C4-2B (cell line): ENCODE results near the gene C19orf85.

Experiments used
- ZFX ChIP-seq: fragments of 450-650 bp; IDR thresholded peaks from 2 replicates; pipeline ENCODE4 v1.6.1; 2017
- TF ChIP-seq, protein P1 (sequence below): fragments of 450-650 bp; conservative IDR thresholded peaks from 2 replicates; pipeline ENCODE4 v1.5.1; 2017; ENCODE audit warnings: mild to moderate bottlenecking

DNA sequence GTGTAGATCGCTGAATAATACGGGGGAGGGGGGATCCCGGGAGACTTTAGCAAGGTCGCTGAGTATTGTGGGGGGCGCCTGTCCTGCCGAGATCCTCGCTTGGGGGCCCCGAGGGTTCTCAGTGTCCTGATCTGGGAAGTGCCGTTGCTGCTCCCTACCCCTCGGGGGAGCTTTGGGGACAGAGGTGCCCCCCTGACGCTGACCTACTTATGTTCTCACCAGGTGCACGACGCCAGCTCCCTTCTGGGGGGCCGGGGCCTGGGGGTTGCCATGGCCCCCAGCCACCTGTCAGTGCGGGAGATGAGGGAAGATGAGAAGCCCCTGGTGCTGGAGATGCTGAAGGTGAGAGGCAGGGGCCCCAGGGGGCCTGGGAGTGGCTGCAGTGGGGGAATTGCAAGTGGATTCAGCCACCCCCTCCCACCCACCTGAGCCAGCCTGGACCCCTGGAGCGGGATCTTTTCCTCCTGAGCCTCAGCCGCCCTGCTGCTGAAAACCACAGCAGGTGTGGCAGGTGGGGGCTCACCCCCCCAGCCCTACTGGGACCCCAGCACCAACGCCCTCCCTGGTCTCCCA lies 21.0 kb upstream of the C19orf85 start:
- TF ChIP-seq, protein P1, sequence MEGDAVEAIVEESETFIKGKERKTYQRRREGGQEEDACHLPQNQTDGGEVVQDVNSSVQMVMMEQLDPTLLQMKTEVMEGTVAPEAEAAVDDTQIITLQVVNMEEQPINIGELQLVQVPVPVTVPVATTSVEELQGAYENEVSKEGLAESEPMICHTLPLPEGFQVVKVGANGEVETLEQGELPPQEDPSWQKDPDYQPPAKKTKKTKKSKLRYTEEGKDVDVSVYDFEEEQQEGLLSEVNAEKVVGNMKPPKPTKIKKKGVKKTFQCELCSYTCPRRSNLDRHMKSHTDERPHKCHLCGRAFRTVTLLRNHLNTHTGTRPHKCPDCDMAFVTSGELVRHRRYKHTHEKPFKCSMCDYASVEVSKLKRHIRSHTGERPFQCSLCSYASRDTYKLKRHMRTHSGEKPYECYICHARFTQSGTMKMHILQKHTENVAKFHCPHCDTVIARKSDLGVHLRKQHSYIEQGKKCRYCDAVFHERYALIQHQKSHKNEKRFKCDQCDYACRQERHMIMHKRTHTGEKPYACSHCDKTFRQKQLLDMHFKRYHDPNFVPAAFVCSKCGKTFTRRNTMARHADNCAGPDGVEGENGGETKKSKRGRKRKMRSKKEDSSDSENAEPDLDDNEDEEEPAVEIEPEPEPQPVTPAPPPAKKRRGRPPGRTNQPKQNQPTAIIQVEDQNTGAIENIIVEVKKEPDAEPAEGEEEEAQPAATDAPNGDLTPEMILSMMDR = no peak
- no peak for TF ChIP-seq ZFX
